NCI-H748 (cell line): ENCODE measurements around the gene ARMC9.
"Not testable (repeated sequence)": the region's sequence is repeated elsewhere in the genome, so short reads cannot be mapped to it uniquely, and the experiment has no call there.

Experiments
- DNase-seq: peaks from one replicate; lab custom pipeline; 2025; ENCODE audit not compliant: unreplicated experiment; lab: John Stamatoyannopoulos, UW

The ARMC9 gene

GRCh38 chr2:231243866-231244265 is 45.4 kb downstream of the ARMC9 start:
- no peak for DNase-seq

- no peak for DNase-seq
Measured at GRCh38 chr2:231244382-231245248, 46.2 kb downstream of the ARMC9 start.

GRCh38 chr2:231245249-231246094 is 47.0 kb downstream of the ARMC9 start:
- DNase-seq, result no peak

- DNase-seq, result no peak
Measured at GRCh38 chr2:231246171-231246842, 47.9 kb downstream of the ARMC9 start.

- DNase-seq, result no peak
Measured at GRCh38 chr2:231250146-231250545, 51.7 kb downstream of the ARMC9 start.

- DNase-seq, result no peak
Measured at GRCh38 chr2:231250698-231251097, 52.3 kb downstream of the ARMC9 start.

- not testable (repeated sequence) for DNase-seq
Measured at GRCh38 chr2:231253292-231253691, 54.9 kb downstream of the ARMC9 start.

GRCh38 chr2:231256494-231256893 is 58.1 kb downstream of the ARMC9 start:
- no peak for DNase-seq

GRCh38 chr2:231257763-231258162 is 59.3 kb downstream of the ARMC9 start:
- no peak for DNase-seq

- no peak for DNase-seq
Measured at GRCh38 chr2:231258701-231259100, 60.3 kb downstream of the ARMC9 start.

- no peak for DNase-seq
Measured at GRCh38 chr2:231259104-231259503, 60.7 kb downstream of the ARMC9 start.

GRCh38 chr2:231260442-231261208 is 62.2 kb downstream of the ARMC9 start:
- DNase-seq, result no peak

- no peak for DNase-seq
Measured at GRCh38 chr2:231263118-231263831, 64.8 kb downstream of the ARMC9 start.

GRCh38 chr2:231270221-231271114 is 72.0 kb downstream of the ARMC9 start:
- DNase-seq, result no peak

GRCh38 chr2:231272991-231273390 is 74.6 kb downstream of the ARMC9 start:
- DNase-seq, result no peak

GRCh38 chr2:231276987-231277386 is 78.6 kb downstream of the ARMC9 start:
- DNase-seq, result no peak

GRCh38 chr2:231277962-231278361 is 79.5 kb downstream of the ARMC9 start:
- DNase-seq, result no peak

GRCh38 chr2:231278868-231279267 is 80.4 kb downstream of the ARMC9 start:
- DNase-seq, result no peak

GRCh38 chr2:231280846-231281245 is 82.4 kb downstream of the ARMC9 start:
- DNase-seq, result no peak
